Tibial nerve (tissue), 4 donors: ENCODE data around the gene C5orf63.

Experiments
- CTCF ChIP-seq, 5 experiments: fragments of 200-600 bp in 3 of 5; fragments of 450-650 bp in 2 of 5; sonication (generic) in 3 of 5; IDR thresholded peaks; one replicate each; pipeline ENCODE4 v1.5.1; 2016 to 2019; ENCODE audit warnings: antibody characterized with exemption in 5 of 5, mild to moderate bottlenecking in 3 of 5, moderate library complexity in 2 of 5
- EP300 ChIP-seq, 2 donors: sonication (generic); formaldehyde crosslinking; IDR thresholded peaks; one replicate each; pipeline ENCODE4 v1.6.1; 2017; ENCODE audit warnings: antibody characterized with exemption in 2 of 2, mild to moderate bottlenecking in 1 of 2
- POLR2A ChIP-seq, 2 donors: fragments of 450-650 bp; IDR thresholded peaks; one replicate each; pipeline ENCODE4 v1.6.1; 2017; ENCODE audit warnings: antibody characterized with exemption in 2 of 2, mild to moderate bottlenecking in 2 of 2, moderate library complexity in 2 of 2

- TF ChIP-seq CTCF (IDR thresholded peaks at IDR 0.05) (no peak), POLR2A (IDR thresholded peaks at IDR 0.05) (no peak), EP300 (IDR thresholded peaks at IDR 0.05) (no peak)
Observed at GRCh38 chr5:127015716-127016115, 57.6 kb downstream of the C5orf63 start.
